GM23248 (cell line): ENCODE data around the gene STX10. TPM values are rescaled to one million over a fixed set of nuclear protein-coding genes. Genes with fewer than 3 reads are reported as not detected.
A peak's percentile ranks its signal among the peaks of the same experiment; 100 is the strongest.
"Not testable (repeated sequence)": the region's sequence is repeated elsewhere in the genome, so short reads cannot be mapped to it uniquely, and the experiment has no call there.

ENCODE experiments used
- DNase-seq: peaks from one replicate; pipeline ENCODE4 v3.0.0-alpha.2; 2015
- H2AFZ ChIP-seq: fragments of 200-600 bp; sonication (generic); 2 replicates; pipeline ENCODE4 v1.6.1; 2016; ENCODE audit warnings: antibody characterized with exemption
- H3F3A ChIP-seq: fragments of 200-600 bp; sonication (generic); 2 replicates; pipeline ENCODE4 v1.6.1; 2016; ENCODE audit warnings: mild to moderate bottlenecking, antibody characterized with exemption, mixed run types; ENCODE audit not compliant: insufficient read depth
- H3K27ac ChIP-seq: fragments of 200-600 bp; sonication (generic); 2 replicates; pipeline ENCODE4 v1.5.1; 2016; ENCODE audit warnings: mild to moderate bottlenecking
- H3K27me3 ChIP-seq: fragments of 200-600 bp; sonication (generic); replicated peaks from 2 replicates; pipeline ENCODE4 v1.6.1; 2016; ENCODE audit warnings: mild to moderate bottlenecking; ENCODE audit not compliant: insufficient read depth
- H3K36me3 ChIP-seq: fragments of 200-600 bp; sonication (generic); 2 replicates; pipeline ENCODE4 v1.6.1; 2016; ENCODE audit warnings: low read depth, mild to moderate bottlenecking
- H3K4me1 ChIP-seq: fragments of 200-600 bp; sonication (generic); 2 replicates; pipeline ENCODE4 v1.6.1; 2016; ENCODE audit warnings: mild to moderate bottlenecking; ENCODE audit not compliant: insufficient read depth
- H3K4me2 ChIP-seq: fragments of 200-600 bp; sonication (generic); one replicate; pipeline ENCODE4 v1.6.1; 2016; ENCODE audit warnings: mild to moderate bottlenecking; ENCODE audit not compliant: unreplicated experiment
- H3K4me3 ChIP-seq: fragments of 200-600 bp; sonication (generic); 2 replicates; pipeline ENCODE4 v1.5.1; 2016; ENCODE audit warnings: mild to moderate bottlenecking
- H3K79me2 ChIP-seq: fragments of 200-600 bp; sonication (generic); 2 replicates; pipeline ENCODE4 v1.6.1; 2016; ENCODE audit warnings: mild to moderate bottlenecking; ENCODE audit not compliant: insufficient read depth
- H3K9ac ChIP-seq: fragments of 200-600 bp; sonication (generic); 2 replicates; pipeline ENCODE4 v1.6.1; 2016; ENCODE audit warnings: mild to moderate bottlenecking
- H3K9me2 ChIP-seq: fragments of 200-600 bp; sonication (generic); 2 replicates; pipeline ENCODE4 v1.6.1; 2016; ENCODE audit warnings: mixed run types, mild to moderate bottlenecking, moderate library complexity; ENCODE audit not compliant: insufficient read depth
- H3K9me3 ChIP-seq: fragments of 200-600 bp; sonication (generic); one replicate; pipeline ENCODE4 v1.6.1; 2017; ENCODE audit warnings: low read depth
- H4K20me1 ChIP-seq: fragments of 200-600 bp; sonication (generic); 2 replicates; pipeline ENCODE4 v1.6.0; 2016; ENCODE audit not compliant: insufficient read depth
- EZH2 ChIP-seq: fragments of 200-600 bp; sonication (generic); IDR thresholded peaks from 2 replicates; pipeline ENCODE4 v1.6.1; 2018; ENCODE audit warnings: antibody characterized with exemption, mild to moderate bottlenecking; ENCODE audit not compliant: insufficient read depth, poor library complexity, severe bottlenecking
- EZH2phosphoT487 ChIP-seq: fragments of 200-600 bp; sonication (generic); IDR thresholded peaks from 2 replicates; pipeline ENCODE4 v1.6.1; 2018; ENCODE audit warnings: antibody characterized with exemption, moderate library complexity, mild to moderate bottlenecking, low read depth; ENCODE audit not compliant: insufficient read depth
- WGBS, 2 experiments: methylation state at CpG; one replicate each; pipeline ENCODE4 v1.1.6; 2015 to 2017; ENCODE audit warnings: low lambda C conversion rate in 2 of 2, low coverage in 1 of 2; ENCODE audit errors: missing lambda C conversion rate in 2 of 2; 5-methylcytosine and 5-hydroxymethylcytosine counted together
- in situ Hi-C: fragments of 300-500 bp; cut with MboI; formaldehyde crosslinking; loops from 2 replicates; pipeline ENCODE4 v1.15.0; 2020
- polyA plus RNA-seq: library from polyadenylated mRNA; unstranded; fragments of >200 nt; fragmentation: Nextera tagmentation; extraction: Ambion mirVana; gene quantifications from 2 replicates; pipeline ENCODE4 v1.2.1, GENCODE V29; 2016
- total RNA-seq: library from RNA; depleted of rRNA; stranded (reverse); fragments of >200 nt; shearing (Covaris generic); gene quantifications from 2 replicates; pipeline ENCODE4 v1.2.3, GENCODE V29; 2014

Gene STX10
- total and polyA plus RNA-seq, 2 experiments from 2014 or later, result 62.4 to 80.5 TPM

DNA sequence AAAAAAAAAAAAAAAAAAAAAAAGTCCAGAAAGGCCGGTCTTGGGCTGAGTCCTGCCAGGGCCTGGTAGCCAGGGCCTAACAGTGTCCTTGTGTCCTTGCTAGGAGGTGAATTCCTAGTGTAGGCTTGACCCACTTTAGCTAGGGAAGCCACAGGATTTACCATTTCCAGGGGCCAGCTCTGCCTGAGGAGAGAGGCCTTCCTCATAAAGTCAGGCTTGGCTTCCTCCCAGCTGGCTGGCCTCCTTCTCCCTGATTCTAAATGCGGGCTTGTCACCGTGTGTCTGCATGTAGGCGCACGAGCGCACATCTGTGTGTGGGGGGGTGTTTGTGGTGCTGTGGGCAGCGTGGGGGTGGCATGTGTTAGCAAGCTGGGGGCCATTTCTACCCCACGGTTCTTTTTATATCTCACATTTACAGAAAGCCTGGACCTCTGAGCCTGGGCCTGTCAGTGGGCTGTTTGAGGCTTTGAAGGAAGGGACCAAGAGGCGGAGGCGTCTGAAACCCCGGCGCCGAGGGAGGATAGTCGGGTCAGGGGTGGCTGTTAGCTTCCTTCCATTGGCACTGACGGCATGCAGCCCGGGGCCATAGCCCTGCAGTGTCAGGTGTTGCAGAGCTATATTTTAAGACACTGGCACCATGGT lies 31.7 kb upstream of the STX10 start:
- Histone ChIP-seq H3F3A (no peaks in the 10 kb centered on the region), H4K20me1 (no peaks in the 10 kb centered on the region), H3K27ac (no peak overlapping the region), H3K9ac (0 out of 2 replicates have a peak overlapping the region, but pooled peaks have one; percentile 30), H3K4me3 (no peak overlapping the region), H2AFZ (peak overlapping the region; percentile 48; the same call in 1 of the 2 replicates), H3K4me2 (peak overlapping the region; percentile 5), H3K36me3 (no peaks in the 10 kb centered on the region), H3K9me2 (no peaks in the 10 kb centered on the region), H3K27me3 (no peaks in the 10 kb centered on the region), H3K9me3 (no peaks in the 10 kb centered on the region), H3K4me1 (peaks cover 4% of the 10 kb centered on the region; the same call in 1 of the 2 replicates), H3K79me2 (no peaks in the 10 kb centered on the region)
- 48 to 53% methylated on average over 16 of the region's 16 CpGs for WGBS, 2 experiments
- in situ Hi-C loops, result no loop called here
- TF ChIP-seq EZH2phosphoT487, result no peak
- TF ChIP-seq EZH2, result no peak
- peak; percentile 67 for DNase-seq

DNA sequence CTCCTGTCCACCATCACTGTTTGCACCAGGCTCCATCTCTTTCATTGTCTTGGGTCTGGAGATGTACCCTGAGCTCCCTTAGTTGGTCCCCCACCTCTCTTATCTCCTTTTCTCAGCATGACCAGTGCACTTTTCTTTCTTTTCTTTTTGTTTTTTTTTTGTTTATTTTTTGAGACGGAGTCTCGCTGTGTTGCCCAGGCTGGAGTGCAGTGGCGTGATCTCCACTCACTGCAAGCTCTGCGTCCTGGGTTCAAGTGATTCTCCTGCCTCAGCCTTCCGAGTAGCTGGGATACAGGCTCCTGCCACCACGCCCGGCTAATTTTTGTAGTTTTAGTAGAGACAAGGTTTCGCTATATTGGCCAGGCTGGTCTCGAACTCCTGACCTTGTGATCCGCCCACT lies 28.1 kb upstream of the STX10 start:
- 93 to 94% methylated on average over 10 of the region's 10 CpGs for WGBS, 2 experiments
- H3K4me2 ChIP-seq, H3K36me3 ChIP-seq, in situ Hi-C loops, H2AFZ ChIP-seq, H3K9me2 ChIP-seq, H4K20me1 ChIP-seq, H3K79me2 ChIP-seq, DNase-seq, H3K27ac ChIP-seq, H3K9ac ChIP-seq, H3K4me3 ChIP-seq, H3F3A ChIP-seq, H3K4me1 ChIP-seq, H3K9me3 ChIP-seq, H3K27me3 ChIP-seq: not testable (repeated sequence)

DNA sequence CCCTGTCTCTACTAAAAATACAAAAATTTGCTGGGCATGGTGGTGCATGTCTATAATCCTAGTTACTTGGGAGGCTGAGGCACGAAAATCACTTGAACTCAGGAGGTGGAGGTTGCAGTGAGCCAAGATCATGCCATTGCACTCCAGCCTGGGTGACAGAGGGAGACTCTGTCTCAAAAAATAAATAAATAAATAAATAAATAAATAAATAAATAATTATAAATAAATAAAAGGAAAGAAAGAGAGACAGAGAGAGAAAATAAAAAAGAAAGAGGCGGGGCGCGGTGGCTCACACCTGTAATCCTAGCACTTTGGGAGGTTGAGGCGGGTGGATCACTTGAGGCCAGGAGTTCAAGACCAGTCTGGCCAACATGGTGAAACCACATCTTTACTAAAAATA lies 27.4 kb upstream of the STX10 start:
- H3K27me3 ChIP-seq, H3K4me3 ChIP-seq, in situ Hi-C loops, H3K36me3 ChIP-seq, H3K79me2 ChIP-seq, H2AFZ ChIP-seq, H3K9me3 ChIP-seq, H3K4me2 ChIP-seq, H3K9ac ChIP-seq, H4K20me1 ChIP-seq, H3K27ac ChIP-seq, H3F3A ChIP-seq, H3K9me2 ChIP-seq, DNase-seq: not testable (repeated sequence)
- 94 to 98% methylated on average over 5 of the region's 5 CpGs for WGBS, 2 experiments
- H3K4me1 ChIP-seq, result peaks cover 12% of the 10 kb centered on the region

DNA sequence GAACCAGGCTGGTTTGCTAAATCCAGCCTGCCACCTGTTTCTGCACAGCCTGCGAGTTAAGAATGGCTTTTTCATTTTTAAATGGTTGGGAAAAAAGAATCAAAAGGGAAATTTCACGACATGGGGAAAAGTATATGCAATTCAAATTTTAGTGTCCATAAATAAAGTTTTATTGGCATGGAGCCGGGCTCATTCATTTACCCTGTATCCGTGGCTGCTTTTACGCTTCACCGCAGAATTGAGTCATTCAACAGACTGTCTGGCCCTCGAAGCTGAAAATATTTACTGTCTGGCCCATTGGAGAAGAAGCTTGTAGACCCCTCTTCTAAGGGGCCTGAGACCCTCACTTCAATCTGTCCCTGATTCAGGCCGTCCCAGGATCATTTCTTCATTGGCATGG lies 26.2 kb upstream of the STX10 start:
- Histone ChIP-seq H3K9me2 (no peaks in the 10 kb centered on the region), H3K4me1 (peaks cover 16% of the 10 kb centered on the region), H2AFZ (no peak overlapping the region), H4K20me1 (no peaks in the 10 kb centered on the region), H3K9ac (no peak overlapping the region), H3K36me3 (no peaks in the 10 kb centered on the region), H3K27me3 (no peaks in the 10 kb centered on the region), H3K79me2 (no peaks in the 10 kb centered on the region), H3F3A (peaks cover 14% of the 10 kb centered on the region), H3K27ac (no peak overlapping the region), H3K9me3 (no peaks in the 10 kb centered on the region), H3K4me2 (no peak overlapping the region), H3K4me3 (no peak overlapping the region)
- in situ Hi-C loops, result no loop called here
- WGBS, 2 experiments, result 58 to 60% methylated on average over 8 of the region's 8 CpGs
- TF ChIP-seq EZH2, result no peak
- no peak for TF ChIP-seq EZH2phosphoT487
- no peak for DNase-seq
